IPS DF 6.9 (cell line): Measurements from ENCODE around the gene BRD8.
"Not testable (repeated sequence)": the region's sequence is repeated elsewhere in the genome, so short reads cannot be mapped to it uniquely, and the experiment has no call there.

ENCODE experiments used
- DNase-seq: peaks from one replicate; pipeline ENCODE4 v3.0.0-alpha.2; 2013; ENCODE audit warnings: low read depth, low spot score
- H3K27ac ChIP-seq: one replicate; pipeline ENCODE4 v1.5.1; 2013; ENCODE audit warnings: low read length, control low read depth
- H3K27me3 ChIP-seq: 2 replicates; pipeline ENCODE4 v1.6.1; 2013; ENCODE audit warnings: mild to moderate bottlenecking, low read length; ENCODE audit not compliant: control insufficient read depth, insufficient read depth
- H3K36me3 ChIP-seq: 2 replicates; pipeline ENCODE4 v1.6.1; 2013; ENCODE audit warnings: low read length; ENCODE audit not compliant: control insufficient read depth, insufficient read depth
- H3K4me1 ChIP-seq: 2 replicates; pipeline ENCODE4 v1.6.1; 2013; ENCODE audit warnings: low read length; ENCODE audit not compliant: control insufficient read depth, insufficient read depth
- H3K4me3 ChIP-seq: 2 replicates; pipeline ENCODE4 v1.5.1; 2013; ENCODE audit warnings: mild to moderate bottlenecking, low read length
- H3K9me3 ChIP-seq: 2 replicates; pipeline ENCODE4 v1.6.1; 2013; ENCODE audit warnings: low read length, inconsistent platforms; ENCODE audit not compliant: control insufficient read depth, insufficient read depth
- WGBS: extraction: QIAGEN DNeasy Blood & Tissue Kit; methylation state at CpG from one replicate; pipeline ENCODE4 v1.1.7; 2013; ENCODE audit warnings: mixed read lengths, missing lambda C conversion rate; ENCODE audit not compliant: insufficient read length, insufficient coverage; 5-methylcytosine and 5-hydroxymethylcytosine counted together

The BRD8 gene, protein sequence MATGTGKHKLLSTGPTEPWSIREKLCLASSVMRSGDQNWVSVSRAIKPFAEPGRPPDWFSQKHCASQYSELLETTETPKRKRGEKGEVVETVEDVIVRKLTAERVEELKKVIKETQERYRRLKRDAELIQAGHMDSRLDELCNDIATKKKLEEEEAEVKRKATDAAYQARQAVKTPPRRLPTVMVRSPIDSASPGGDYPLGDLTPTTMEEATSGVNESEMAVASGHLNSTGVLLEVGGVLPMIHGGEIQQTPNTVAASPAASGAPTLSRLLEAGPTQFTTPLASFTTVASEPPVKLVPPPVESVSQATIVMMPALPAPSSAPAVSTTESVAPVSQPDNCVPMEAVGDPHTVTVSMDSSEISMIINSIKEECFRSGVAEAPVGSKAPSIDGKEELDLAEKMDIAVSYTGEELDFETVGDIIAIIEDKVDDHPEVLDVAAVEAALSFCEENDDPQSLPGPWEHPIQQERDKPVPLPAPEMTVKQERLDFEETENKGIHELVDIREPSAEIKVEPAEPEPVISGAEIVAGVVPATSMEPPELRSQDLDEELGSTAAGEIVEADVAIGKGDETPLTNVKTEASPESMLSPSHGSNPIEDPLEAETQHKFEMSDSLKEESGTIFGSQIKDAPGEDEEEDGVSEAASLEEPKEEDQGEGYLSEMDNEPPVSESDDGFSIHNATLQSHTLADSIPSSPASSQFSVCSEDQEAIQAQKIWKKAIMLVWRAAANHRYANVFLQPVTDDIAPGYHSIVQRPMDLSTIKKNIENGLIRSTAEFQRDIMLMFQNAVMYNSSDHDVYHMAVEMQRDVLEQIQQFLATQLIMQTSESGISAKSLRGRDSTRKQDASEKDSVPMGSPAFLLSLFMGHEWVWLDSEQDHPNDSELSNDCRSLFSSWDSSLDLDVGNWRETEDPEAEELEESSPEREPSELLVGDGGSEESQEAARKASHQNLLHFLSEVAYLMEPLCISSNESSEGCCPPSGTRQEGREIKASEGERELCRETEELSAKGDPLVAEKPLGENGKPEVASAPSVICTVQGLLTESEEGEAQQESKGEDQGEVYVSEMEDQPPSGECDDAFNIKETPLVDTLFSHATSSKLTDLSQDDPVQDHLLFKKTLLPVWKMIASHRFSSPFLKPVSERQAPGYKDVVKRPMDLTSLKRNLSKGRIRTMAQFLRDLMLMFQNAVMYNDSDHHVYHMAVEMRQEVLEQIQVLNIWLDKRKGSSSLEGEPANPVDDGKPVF

DNA sequence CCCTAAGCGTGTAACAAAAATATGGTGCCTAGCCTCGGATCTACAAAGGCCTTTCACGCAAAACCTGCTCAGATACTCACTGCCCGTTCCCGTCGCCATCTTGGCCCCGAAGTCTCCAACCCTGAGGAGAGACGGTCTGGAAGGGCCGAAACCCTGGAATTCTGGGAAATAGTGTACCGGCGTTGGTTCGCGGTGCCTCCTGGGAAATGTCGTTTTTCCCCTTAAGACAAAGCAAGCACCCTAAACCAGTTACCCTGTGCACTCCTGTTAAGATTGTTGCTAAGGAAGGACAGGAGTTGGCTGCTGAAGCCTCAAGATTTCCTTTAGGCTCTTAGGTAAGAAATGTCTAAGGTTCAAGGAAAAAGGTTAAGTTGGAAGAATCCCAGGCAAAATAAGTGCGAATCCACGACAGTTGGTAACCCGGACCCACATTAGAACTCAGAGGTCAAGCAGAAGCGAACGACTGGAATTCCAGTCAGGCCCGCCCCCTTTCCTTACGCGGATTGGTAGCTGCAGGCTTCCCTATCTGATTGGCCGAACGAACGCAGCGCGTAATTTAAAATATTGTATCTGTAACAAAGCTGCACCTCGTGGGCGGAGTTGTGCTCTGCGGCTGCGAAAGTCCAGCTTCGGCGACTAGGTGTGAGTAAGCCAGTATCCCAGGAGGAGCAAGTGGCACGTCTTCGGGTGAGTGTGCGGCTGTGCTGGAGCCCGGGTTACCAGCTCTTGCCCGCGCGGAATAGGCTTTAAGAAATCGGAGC, at the start of gene BRD8, which contains the start of gene KIF20A:
Gene BRD8 (minus strand): TSS at position 115 of the 761 bp plus-strand sequence. CDS start 16 bp downstream, at position 99.
Gene KIF20A (plus strand): TSS at position 597 of the 761 bp plus-strand sequence. CDS start 569 bp downstream, outside the sequence.
- no CpG with 5 or more reads among the region's 41 CpGs for WGBS
- peak within 1 kb of the TSS; percentile 88 for H3K4me3 ChIP-seq

DNA sequence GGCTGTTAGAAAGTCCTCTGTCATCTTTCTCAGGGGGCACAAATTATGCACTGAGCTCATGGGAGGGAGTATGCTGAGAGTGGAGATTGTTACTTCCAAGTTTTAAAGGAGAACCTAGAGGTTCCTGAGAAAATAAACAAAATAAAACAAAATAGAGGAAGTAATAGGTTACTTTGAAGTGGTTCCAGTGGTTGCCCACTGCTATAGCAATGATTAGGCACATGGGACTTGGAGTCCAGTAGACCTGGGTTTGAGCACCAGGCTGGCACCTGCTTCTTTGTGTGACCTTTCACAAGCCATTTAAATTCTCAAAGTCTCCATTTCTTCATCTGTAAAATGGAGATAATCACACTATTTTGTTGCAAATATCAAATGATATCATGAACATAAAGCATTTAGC, 48.5 kb upstream of the BRD8 start:
- no peaks in the 10 kb centered on the region for H3K9me3 ChIP-seq
- H3K36me3 ChIP-seq, result no peaks in the 10 kb centered on the region
- no peak overlapping the region for H3K27ac ChIP-seq
- H3K4me3 ChIP-seq, result no peak overlapping the region
- no peaks in the 10 kb centered on the region for H3K4me1 ChIP-seq
- no peak for DNase-seq
- H3K27me3 ChIP-seq, result no peaks in the 10 kb centered on the region

More for the DNA sequence above, at the start of gene BRD8, which contains the start of gene KIF20A:
- Histone ChIP-seq H3K9me3 (no peaks in the 10 kb centered on the region), H3K4me1 (no peaks in the 10 kb centered on the region), H3K36me3 (peaks cover 18% of the 10 kb centered on the region; the same call in 1 of the 2 replicates), H3K27me3 (no peaks in the 10 kb centered on the region), H3K27ac (no peak within 1 kb of the TSS)
- DNase-seq, result peak; percentile 91

DNA sequence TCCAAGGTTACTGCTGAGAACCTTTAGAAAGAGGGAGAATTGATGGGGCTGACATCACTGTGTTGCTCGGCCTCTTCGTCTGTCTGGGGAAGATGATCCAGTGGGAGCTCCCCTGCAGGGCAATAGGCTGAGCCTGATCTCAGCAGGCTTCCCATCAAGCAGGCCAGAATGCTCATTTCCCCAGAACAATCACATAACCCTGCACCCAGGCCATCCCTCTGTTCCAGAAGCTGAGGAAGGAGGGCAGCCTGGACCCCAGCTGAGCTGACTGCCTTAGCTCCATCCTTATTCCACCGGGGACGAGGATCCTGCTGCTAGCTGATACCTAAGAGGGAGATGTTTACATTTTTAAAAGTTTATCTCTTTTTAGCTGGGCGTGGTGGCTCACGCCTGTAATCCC, 46.3 kb upstream of the BRD8 start:
- no CpG with 5 or more reads among the region's 6 CpGs for WGBS
- Histone ChIP-seq H3K27ac (no peak overlapping the region), H3K4me3 (no peak overlapping the region), H3K27me3 (no peaks in the 10 kb centered on the region), H3K36me3 (no peaks in the 10 kb centered on the region), H3K4me1 (no peaks in the 10 kb centered on the region), H3K9me3 (no peaks in the 10 kb centered on the region)
- DNase-seq, result no peak

DNA sequence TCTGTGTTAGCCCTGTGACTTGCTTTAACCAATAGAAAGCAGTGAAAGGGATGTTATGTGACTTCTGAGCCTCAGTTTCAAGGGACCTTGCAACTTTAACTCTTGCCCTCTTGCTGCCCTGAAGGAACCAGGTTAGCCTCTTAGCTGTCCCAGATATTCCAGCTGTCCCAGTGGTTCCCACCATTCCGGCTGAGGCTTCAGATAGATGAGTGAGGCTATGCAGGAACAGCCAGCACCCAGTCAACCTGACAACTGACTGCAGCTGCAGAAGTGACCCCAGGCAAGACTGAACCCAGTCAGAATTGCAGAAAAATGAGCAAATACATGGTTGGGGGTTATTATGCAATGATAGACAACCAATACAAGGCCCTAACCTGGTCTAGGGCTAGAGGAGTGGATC, 45.1 kb upstream of the BRD8 start:
- no peak overlapping the region for H3K27ac ChIP-seq
- H3K4me1 ChIP-seq, result no peaks in the 10 kb centered on the region
- no peaks in the 10 kb centered on the region for H3K9me3 ChIP-seq
- no peaks in the 10 kb centered on the region for H3K27me3 ChIP-seq
- no peak for DNase-seq
- H3K36me3 ChIP-seq, result no peaks in the 10 kb centered on the region
- no peak overlapping the region for H3K4me3 ChIP-seq
- no CpG with 5 or more reads among the region's 1 CpG for WGBS

DNA sequence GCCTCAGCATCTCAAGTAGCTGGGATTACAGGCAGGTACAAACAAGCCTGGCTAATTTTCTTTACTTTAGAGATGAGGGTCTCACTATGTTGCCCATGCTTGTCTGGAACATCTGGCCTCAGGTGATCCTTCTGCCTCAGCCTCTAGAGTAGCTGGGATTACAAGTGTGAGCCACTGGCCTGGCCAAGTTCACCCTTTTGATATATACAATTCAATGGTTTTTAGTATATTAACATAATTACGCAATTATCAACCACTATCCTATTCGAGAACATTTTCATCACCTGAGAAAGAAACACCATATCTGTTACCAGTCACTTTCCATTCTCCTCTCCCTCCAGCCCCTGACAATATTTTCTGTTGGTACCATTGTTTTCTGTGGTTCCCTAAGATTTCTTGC, 38.4 kb upstream of the BRD8 start:
- Histone ChIP-seq H3K27ac (no peak overlapping the region), H3K4me1 (no peaks in the 10 kb centered on the region)
- WGBS, result 100% methylated on average over 1 of the region's 2 CpGs

DNA sequence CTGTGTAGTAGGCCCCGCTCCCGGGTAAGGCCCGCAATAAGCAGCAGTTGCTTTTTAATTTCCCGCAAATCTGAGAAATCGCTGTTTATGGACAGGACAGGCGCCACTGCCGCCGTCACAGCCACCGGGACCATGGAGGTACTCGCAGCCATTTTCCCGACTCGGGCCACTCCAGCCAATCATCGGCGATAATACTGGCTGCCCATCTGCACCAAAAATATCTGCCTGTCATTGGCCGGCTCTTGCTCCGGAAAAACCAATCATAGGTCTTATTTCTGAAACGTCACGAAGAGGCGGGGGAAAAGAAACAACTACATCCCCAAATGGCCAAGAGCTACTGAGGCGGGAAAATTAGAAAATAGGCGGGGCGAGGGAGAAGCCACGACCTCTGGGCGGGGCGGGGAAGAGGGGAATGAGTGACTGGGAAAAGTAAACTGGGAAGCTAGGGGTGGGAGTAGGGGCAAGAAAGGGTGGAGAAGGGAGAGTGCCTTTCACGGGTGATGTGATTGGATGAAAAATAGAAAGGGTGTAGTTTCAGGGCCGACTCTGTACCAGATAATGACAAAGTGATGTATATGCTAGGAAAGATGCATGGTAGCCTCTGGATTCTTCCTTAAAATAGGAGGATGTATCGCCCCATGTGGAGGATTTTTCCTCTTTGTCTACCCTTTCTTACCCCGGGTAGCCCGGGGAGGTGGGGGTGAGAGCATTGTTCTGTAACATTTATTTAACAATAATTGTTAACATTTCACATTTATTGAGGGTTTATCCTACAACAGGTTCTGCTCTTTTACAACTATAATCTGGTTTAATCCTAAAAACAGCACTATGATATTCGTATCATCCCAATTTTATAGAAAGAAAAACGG, 35.0 kb upstream of the BRD8 start, which contains the start of gene CDC23:
Gene CDC23 (minus strand): TSS at position 163 of the 869 bp plus-strand sequence. CDS start 11 bp downstream, at position 152.
- peak within 1 kb of the TSS; percentile 74 for H3K4me3 ChIP-seq
- H3K27me3 ChIP-seq, result no peaks in the 10 kb centered on the region
- peak; percentile 97 for DNase-seq
- H3K36me3 ChIP-seq, result no peaks in the 10 kb centered on the region
- no peaks in the 10 kb centered on the region for H3K4me1 ChIP-seq
- H3K27ac ChIP-seq, result no peak within 1 kb of the TSS
- no peaks in the 10 kb centered on the region for H3K9me3 ChIP-seq
- no CpG with 5 or more reads among the region's 32 CpGs for WGBS

More for the DNA sequence above, 38.4 kb upstream of the BRD8 start:
- H3K36me3 ChIP-seq, result no peaks in the 10 kb centered on the region
- no peak overlapping the region for H3K4me3 ChIP-seq
- no peaks in the 10 kb centered on the region for H3K27me3 ChIP-seq
- no peak for DNase-seq
- no peaks in the 10 kb centered on the region for H3K9me3 ChIP-seq

DNA sequence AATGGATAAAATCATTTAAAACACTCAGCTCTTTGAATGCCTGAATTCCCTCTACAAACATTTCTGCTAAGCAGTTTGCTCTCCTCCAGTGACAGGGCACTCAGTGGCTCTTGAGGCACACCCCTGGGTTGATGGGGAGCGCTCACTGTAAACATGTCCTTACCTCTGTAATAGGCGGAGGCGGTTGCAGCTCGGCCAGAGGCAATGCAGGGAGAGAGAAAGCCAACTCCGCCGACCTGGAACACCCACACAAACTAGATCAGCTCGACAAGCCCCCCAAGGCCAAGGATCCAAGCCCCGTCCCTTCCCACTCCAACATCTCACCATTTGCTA, 34.4 kb upstream of the BRD8 start:
- no peak overlapping the region for H3K27ac ChIP-seq
- H3K36me3 ChIP-seq, result no peaks in the 10 kb centered on the region
- no peaks in the 10 kb centered on the region for H3K27me3 ChIP-seq
- DNase-seq, result no peak
- peak overlapping the region; percentile 74 for H3K4me3 ChIP-seq
- H3K4me1 ChIP-seq, result no peaks in the 10 kb centered on the region
- no peaks in the 10 kb centered on the region for H3K9me3 ChIP-seq
- no CpG with 5 or more reads among the region's 8 CpGs for WGBS

DNA sequence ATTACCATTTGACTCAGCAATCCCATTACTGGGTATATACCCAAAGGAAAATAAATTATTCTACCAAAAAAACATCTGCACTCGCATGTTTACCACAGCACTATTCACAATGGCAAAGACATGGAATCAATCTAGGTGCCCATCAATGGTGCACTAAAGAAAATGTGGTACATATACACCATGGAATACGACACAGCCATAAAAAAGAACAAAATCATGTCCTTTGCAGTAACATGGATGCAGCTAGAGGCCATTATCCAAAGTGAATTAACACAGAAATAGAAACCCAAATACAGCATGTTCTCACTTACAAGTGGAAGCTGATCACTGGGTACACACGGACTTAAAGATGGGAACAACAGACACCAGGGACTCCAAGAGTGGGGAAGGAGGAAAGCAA, 32.6 kb upstream of the BRD8 start:
- no peak overlapping the region for H3K4me3 ChIP-seq
- DNase-seq, result no peak
- WGBS, result no CpG with 5 or more reads among the region's 3 CpGs
- H3K27ac ChIP-seq, result no peak overlapping the region
- H3K36me3 ChIP-seq, result no peaks in the 10 kb centered on the region; the same call in 1 of the 2 replicates
- no peaks in the 10 kb centered on the region for H3K4me1 ChIP-seq
- H3K9me3 ChIP-seq, result no peaks in the 10 kb centered on the region
- H3K27me3 ChIP-seq, result no peaks in the 10 kb centered on the region

DNA sequence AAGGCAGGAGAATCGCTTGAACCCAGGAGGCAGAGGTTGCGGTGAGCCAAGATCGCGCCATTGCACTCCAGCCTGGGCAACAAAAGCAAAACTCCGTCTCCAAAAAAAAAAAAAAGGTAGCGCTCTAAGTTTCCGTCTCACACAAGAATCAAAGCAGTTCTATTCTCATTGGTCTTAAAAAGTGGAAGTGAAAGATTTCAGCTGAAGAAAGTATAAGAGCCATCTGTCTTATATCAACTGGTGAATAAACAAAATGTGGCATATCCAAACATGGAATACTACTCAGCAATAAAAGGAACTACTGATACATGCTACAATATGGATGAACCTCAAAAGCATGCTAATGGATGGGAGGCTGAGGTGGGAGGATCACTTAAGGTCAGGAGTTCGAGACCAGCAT, 15.4 kb upstream of the BRD8 start:
- not testable (repeated sequence) for DNase-seq, H3K4me1 ChIP-seq, H3K27me3 ChIP-seq, H3K27ac ChIP-seq, H3K4me3 ChIP-seq, H3K9me3 ChIP-seq
- WGBS, result no CpG with 5 or more reads among the region's 8 CpGs
- peaks cover 18% of the 10 kb centered on the region; the same call in 1 of the 2 replicates for H3K36me3 ChIP-seq
